Activated T-cell treated with anti-CD3 and anti-CD28 coated beads, Interleukin-2, amount 50 U/mL, for 72 hours (primary cell): ENCODE measurements around the gene BFSP2. TPM values are rescaled to one million over a fixed set of nuclear protein-coding genes. Genes with fewer than 3 reads are reported as not detected.

Experiments
- ATAC-seq, 2 donors: fragments of 150-1000 bp; cut with Tn5 transposase; replicated peaks in 1 of 2; 2 replicates each; pipeline ENCODE4 v1.10.0; 2021; ENCODE audit warnings: moderate library complexity in 2 of 2, mild to moderate bottlenecking in 1 of 2
- DNase-seq, 2 donors: peaks; one replicate each; pipeline ENCODE4 v3.0.0; 2021 to 2022; ENCODE audit warnings: mixed read lengths in 1 of 2
- H3K27ac Mint-ChIP-seq: one replicate; pipeline ENCODE4 v1.8.0; 2022; ENCODE audit warnings: mild to moderate bottlenecking, moderate library complexity, mixed read lengths
- H3K27me3 Mint-ChIP-seq: one replicate; pipeline ENCODE4 v1.8.0; 2022; ENCODE audit warnings: low read depth, mixed read lengths
- H3K36me3 Mint-ChIP-seq, 2 donors: one replicate each; pipeline ENCODE4 v1.8.0; 2022; ENCODE audit warnings: mixed read lengths in 2 of 2, mild to moderate bottlenecking in 1 of 2; ENCODE audit not compliant: insufficient read depth in 2 of 2
- H3K4me1 Mint-ChIP-seq: one replicate; pipeline ENCODE4 v1.8.0; 2022; ENCODE audit warnings: low read depth, mixed read lengths
- H3K4me3 Mint-ChIP-seq, 2 donors: one replicate each; pipeline ENCODE4 v1.8.0; 2022; ENCODE audit warnings: mild to moderate bottlenecking in 2 of 2, mixed read lengths in 2 of 2, moderate library complexity in 2 of 2
- H3K9me3 Mint-ChIP-seq, 2 donors: one replicate each; pipeline ENCODE4 v1.8.0; 2022; ENCODE audit warnings: mixed read lengths in 2 of 2
- total RNA-seq, 2 donors: library from RNA; stranded (reverse); gene quantifications; one replicate each; pipeline ENCODE4 v1.2.3, GENCODE V29; 2022

Gene BFSP2
- total RNA-seq, 2 donors from 2014 or later: not detected

DNA sequence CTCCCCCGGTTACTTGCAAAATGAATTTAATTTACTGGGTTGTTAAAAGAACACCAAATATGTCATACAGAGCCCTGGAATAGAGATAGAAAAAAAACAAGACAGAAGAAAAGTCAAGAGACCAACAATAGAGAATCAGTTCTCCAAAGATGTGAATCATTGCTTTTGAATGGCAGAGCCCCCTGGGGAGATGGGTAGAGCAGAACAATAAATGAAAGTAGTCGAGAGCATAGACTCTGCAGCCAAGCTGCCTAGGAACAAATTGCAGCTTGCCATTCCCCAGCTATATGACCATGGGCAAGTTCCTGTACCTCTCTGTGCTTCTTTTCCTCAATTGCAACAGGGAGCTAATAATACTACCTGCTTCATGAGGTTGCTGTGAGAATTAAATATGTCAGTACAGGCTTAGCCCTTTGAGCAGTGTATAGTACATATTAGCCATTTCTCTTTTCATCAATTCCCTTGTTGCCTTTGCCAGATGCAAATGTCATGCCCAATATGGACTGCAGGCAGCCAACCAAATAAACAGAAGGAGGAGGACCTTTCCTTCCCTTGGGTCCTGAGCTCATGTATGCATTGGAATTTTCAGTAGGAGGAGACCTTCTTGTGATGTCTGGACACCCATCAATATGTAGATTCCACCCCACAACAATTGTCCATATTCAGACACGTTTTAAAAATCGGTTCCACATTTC, 25.0 kb upstream of the BFSP2 start:
- Mint-ChIP-seq H3K9me3 (no peaks in the 10 kb centered on the region), H3K4me1 (no peaks in the 10 kb centered on the region), H3K27ac (no peak overlapping the region), H3K36me3 (no peaks in the 10 kb centered on the region), H3K27me3 (no peaks in the 10 kb centered on the region), H3K4me3 (no peak overlapping the region)
- ATAC-seq (no peak), DNase-seq (no peak)

DNA sequence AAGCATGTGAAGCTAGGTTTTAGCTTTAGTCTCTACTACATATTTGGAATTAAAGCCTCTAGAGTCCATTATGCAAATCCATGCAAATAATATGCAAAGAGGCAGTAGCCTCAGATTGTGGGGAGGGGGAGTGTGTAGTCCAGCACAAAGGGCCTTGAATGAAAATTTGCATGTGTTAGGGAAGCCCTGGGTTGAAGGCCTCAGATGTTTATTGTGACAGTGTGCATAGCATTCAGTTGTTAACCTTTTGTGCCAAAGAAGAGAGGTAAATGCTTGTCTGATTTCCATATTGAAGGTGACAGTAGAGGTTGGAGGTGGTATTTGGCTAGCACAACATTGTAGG, 24.5 kb upstream of the BFSP2 start:
- Mint-ChIP-seq H3K4me3 (no peak overlapping the region), H3K27ac (no peak overlapping the region), H3K27me3 (no peaks in the 10 kb centered on the region), H3K36me3 (no peaks in the 10 kb centered on the region), H3K4me1 (no peaks in the 10 kb centered on the region), H3K9me3 (no peaks in the 10 kb centered on the region)
- ATAC-seq (no peak), DNase-seq (no peak)

DNA sequence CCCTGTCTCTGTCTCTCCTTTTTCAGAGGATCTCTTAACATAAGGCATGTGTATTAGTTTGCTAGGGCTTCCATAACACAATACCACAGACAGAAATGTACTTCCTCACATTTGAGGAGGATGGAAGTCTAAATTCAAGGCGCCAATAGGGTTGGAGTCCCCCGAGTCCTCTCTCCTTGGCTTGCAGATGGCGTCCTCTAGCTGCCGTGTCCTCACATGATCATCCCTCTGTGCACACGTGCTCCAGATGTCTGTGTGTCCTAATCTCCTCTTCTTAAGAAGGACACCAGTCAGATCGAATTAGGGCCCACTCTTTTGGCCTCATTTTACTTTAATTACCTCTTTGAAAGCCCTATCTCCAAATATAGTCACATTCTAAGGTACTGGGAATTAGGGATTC, 23.0 kb upstream of the BFSP2 start:
- Mint-ChIP-seq H3K27ac (no peak overlapping the region), H3K36me3 (no peaks in the 10 kb centered on the region), H3K27me3 (no peaks in the 10 kb centered on the region), H3K9me3 (no peaks in the 10 kb centered on the region), H3K4me3 (no peak overlapping the region), H3K4me1 (no peaks in the 10 kb centered on the region)
- ATAC-seq (no peak), DNase-seq (no peak)

DNA sequence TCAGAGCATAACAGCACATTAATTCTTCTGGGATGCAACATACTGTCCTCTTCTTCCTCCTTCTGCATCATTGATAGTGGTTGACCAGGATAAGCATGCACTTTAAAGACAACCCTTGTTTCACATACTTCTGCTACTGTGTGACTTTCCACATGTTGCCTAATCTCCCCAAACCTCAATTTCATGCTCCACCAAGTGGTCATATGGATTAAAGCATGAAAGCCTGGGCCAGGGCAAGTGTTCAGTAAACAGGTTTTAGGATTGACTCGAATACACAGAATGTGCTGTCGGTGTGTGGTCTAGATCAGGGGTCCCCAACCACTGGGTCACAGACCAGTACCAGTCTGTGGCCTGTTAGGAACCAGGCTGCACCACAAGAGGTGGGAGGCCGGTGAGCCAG, 22.5 kb upstream of the BFSP2 start:
- Mint-ChIP-seq H3K27ac (no peak overlapping the region), H3K4me3 (no peak overlapping the region), H3K36me3 (no peaks in the 10 kb centered on the region), H3K27me3 (no peaks in the 10 kb centered on the region), H3K9me3 (no peaks in the 10 kb centered on the region), H3K4me1 (no peaks in the 10 kb centered on the region)
- no peak for DNase-seq
- ATAC-seq: no peak

DNA sequence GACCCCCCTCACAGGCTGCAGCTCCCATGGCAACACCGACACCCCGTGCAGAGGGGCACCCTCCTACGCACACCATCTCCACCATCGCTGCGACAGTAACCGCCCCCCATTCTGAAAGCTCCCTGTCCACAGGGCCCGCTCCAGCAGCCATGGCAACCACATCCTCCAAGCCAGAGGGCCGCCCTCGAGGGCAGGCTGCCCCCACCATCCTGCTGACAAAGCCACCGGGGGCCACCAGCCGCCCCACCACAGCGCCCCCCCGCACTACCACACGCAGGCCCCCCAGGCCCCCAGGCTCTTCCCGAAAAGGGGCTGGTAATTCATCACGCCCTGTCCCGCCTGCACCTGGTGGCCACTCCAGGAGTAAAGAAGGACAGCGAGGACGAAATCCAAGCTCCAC, 19.9 kb upstream of the BFSP2 start:
- Mint-ChIP-seq H3K27ac (no peak overlapping the region), H3K4me3 (no peak overlapping the region), H3K4me1 (no peaks in the 10 kb centered on the region), H3K9me3 (no peaks in the 10 kb centered on the region), H3K27me3 (no peaks in the 10 kb centered on the region), H3K36me3 (no peaks in the 10 kb centered on the region)
- ATAC-seq: no peak
- no peak for DNase-seq

DNA sequence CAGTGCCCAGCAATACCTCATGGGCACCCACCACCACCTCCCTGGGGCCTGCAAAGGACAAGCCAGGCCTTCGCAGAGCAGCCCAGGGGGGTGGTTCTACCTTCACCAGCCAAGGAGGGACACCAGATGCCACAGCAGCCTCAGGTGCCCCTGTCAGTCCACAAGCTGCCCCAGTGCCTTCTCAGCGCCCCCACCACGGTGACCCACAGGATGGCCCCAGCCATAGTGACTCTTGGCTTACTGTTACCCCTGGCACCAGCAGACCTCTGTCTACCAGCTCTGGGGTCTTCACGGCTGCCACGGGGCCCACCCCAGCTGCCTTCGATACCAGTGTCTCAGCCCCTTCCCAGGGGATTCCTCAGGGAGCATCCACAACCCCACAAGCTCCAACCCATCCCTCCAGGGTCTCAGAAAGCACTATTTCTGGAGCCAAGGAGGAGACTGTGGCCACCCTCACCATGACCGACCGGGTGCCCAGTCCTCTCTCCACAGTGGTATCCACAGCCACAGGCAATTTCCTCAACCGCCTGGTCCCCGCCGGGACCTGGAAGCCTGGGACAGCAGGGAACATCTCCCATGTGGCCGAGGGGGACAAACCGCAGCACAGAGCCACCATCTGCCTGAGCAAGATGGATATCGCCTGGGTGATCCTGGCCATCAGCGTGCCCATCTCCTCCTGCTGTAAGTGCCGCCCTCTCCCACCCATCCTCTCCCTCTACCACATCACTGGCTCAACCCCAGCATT, 19.2 kb upstream of the BFSP2 start:
- H3K4me1 Mint-ChIP-seq: no peaks in the 10 kb centered on the region
- H3K4me3 Mint-ChIP-seq: no peak overlapping the region
- no peaks in the 10 kb centered on the region for H3K27me3 Mint-ChIP-seq
- no peaks in the 10 kb centered on the region for H3K36me3 Mint-ChIP-seq
- no peak for DNase-seq
- H3K27ac Mint-ChIP-seq: no peak overlapping the region
- H3K9me3 Mint-ChIP-seq: no peaks in the 10 kb centered on the region
- ATAC-seq: no peak

DNA sequence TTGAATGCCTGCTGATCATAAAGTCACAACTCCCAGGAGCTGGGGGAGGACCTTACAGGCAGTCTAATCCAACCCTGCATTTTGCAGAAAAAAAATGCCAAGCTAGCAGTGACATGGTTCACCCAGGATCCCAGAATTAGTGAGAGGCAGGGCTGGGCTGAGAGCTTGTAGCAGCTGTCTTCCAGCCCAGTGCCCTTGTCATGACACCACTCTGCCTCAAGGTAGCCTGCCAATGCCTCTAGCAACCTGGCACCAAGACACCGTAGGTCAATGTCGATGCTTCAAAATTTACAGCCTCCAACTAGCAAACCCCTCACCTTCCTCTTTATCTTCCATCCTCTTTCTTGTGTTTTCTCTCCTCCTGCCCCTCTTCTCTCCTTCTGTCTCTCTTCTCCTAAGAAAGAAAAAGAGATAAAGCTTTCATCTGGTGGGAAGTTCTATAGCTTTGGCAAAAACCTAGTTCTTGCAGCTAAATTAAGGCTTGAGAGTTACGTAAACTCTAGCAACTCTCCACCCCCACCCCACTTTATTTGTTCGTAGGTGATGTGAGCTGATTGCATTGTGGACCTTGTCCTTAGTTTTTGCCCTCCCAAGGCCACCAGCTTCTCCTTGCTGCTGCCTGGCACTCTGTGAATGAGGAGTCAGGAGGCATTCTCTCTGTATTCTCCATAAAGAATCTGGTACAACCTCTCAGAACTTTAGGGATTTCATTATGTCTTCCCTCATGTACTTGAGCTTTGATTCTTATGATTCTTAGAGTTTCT, 18.3 kb upstream of the BFSP2 start:
- Mint-ChIP-seq H3K36me3 (no peaks in the 10 kb centered on the region), H3K4me3 (no peak overlapping the region), H3K4me1 (no peaks in the 10 kb centered on the region), H3K9me3 (no peaks in the 10 kb centered on the region), H3K27me3 (no peaks in the 10 kb centered on the region), H3K27ac (no peak overlapping the region)
- ATAC-seq: no peak
- DNase-seq: no peak

DNA sequence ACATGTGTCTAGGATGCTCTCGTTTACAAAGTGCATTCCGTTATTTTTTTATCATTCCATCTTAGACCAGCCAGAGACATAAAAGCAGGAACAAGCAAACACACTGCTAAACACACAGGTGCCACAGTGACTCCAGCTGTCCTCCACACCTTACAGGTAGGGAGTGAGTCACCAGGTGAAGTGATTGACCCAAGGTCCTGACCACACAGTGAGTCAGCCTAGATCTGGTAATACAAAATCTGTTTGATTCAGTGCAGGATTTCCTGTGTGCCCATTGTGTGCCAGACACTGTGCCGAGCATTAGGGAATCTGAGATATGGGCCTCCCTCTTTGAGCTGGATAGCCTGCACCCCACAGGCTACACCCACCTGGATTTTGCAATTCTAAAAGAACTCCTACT, 16.7 kb upstream of the BFSP2 start:
- H3K9me3 Mint-ChIP-seq: no peaks in the 10 kb centered on the region
- H3K4me3 Mint-ChIP-seq: no peak overlapping the region
- H3K27me3 Mint-ChIP-seq: no peaks in the 10 kb centered on the region
- ATAC-seq (no peak), DNase-seq (no peak)
- no peaks in the 10 kb centered on the region for H3K4me1 Mint-ChIP-seq
- no peak overlapping the region for H3K27ac Mint-ChIP-seq
- no peaks in the 10 kb centered on the region for H3K36me3 Mint-ChIP-seq

DNA sequence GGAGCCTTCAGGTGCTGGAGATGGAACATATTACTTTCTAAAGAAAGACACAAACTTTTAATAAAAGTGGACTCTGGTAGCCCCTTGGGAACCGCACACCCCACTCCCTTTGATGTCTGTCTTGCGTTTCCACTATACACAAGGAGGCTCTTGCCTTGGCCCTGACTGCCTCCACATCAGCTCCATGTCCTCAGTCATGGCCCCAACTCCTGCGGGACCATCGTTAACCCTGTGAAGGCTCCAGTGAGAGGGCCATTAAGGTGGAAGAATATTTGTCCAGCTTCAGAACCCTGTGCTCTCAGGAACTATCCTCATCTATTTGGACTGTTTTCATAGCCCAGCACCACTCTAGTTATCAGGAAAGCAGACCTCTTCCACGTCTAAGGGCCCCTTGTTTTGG, 16.1 kb upstream of the BFSP2 start:
- DNase-seq: no peak
- Mint-ChIP-seq H3K4me3 (no peak overlapping the region), H3K27ac (no peak overlapping the region), H3K9me3 (no peaks in the 10 kb centered on the region), H3K36me3 (no peaks in the 10 kb centered on the region), H3K27me3 (no peaks in the 10 kb centered on the region), H3K4me1 (no peaks in the 10 kb centered on the region)
- no peak for ATAC-seq

DNA sequence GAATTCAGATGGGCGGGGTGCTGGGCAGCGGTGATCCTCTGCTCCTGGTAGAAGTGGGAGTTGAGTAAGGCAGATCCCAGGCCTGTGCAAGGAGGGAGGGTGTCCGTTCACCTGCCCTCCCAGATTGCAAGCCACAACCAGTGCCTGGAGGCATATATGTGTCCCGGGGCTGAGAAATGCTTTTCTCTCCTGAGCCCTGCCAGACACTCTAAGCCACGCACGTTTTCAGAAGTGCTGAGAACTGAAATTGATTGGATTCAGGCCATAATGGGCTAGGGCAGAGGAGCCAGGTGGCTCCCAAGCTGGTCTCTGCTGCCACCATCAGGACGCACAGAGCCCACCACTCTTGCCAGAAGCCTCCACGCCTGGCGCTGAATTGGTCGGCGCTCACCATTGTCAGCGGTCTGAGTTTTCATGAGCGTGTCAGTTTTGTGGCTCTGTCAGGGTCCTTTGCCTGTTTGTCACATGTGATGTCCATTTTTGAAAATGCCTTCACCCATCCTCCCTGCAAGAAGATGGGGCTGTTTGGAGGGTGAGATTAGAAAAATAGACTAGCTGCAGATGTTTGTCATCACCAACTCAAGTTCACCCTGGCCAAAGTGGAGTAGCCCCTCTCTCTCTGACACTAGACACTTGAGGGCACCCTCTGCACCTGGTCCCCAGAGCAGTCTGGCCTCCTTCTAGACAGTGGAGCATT, 15.4 kb upstream of the BFSP2 start:
- Mint-ChIP-seq H3K27ac (no peak overlapping the region), H3K4me3 (no peak overlapping the region), H3K36me3 (no peaks in the 10 kb centered on the region), H3K27me3 (no peaks in the 10 kb centered on the region), H3K4me1 (no peaks in the 10 kb centered on the region), H3K9me3 (no peaks in the 10 kb centered on the region)
- ATAC-seq (peak; percentile 70 to 72), DNase-seq (peak; percentile 35 to 50)

DNA sequence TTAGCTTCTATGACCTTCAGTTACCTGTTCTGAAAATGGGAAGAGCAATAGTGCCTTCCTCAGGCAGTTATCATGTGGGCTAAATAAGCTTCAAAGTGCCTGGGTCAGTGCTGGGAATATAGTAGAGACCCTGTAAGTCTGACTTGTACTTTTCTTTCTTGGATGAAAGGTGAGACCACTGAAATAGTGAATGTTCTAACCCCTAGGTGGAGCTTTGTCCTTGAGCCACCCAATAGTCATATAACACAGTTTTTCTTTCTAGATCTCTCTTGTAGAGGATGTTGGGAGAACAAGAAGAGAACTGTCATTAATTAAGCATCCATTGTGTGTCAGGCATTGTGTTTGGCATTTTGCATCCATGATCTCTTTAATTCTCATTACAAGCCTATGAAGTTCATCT, 13.0 kb upstream of the BFSP2 start:
- no peaks in the 10 kb centered on the region for H3K4me1 Mint-ChIP-seq
- no peak overlapping the region for H3K4me3 Mint-ChIP-seq
- DNase-seq (no peak), ATAC-seq (no peak)
- no peak overlapping the region for H3K27ac Mint-ChIP-seq
- H3K27me3 Mint-ChIP-seq: no peaks in the 10 kb centered on the region
- no peaks in the 10 kb centered on the region for H3K9me3 Mint-ChIP-seq
- H3K36me3 Mint-ChIP-seq: no peaks in the 10 kb centered on the region

DNA sequence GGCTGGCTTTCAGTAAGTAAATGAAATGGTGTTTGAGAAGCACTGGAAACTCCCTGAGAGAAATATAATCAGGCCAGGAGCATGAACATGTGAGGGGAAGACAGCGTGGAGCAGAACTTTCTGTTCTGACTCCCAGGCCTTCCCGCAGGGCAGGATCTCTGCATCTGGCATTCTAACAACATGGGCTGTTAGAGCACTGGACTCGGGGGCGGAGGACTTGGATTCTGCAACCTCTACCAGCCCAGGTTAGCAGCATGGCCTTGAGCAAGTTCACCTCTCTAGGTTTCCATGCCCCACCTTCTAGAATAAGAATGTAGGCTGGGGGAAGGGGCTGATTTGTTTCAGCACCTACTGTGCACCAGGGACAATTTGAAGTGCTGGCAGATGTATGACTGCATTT, 12.5 kb upstream of the BFSP2 start:
- Mint-ChIP-seq H3K27ac (no peak overlapping the region), H3K9me3 (no peaks in the 10 kb centered on the region), H3K27me3 (no peaks in the 10 kb centered on the region), H3K4me3 (no peak overlapping the region), H3K4me1 (no peaks in the 10 kb centered on the region), H3K36me3 (no peaks in the 10 kb centered on the region)
- ATAC-seq: no peak
- DNase-seq: no peak

DNA sequence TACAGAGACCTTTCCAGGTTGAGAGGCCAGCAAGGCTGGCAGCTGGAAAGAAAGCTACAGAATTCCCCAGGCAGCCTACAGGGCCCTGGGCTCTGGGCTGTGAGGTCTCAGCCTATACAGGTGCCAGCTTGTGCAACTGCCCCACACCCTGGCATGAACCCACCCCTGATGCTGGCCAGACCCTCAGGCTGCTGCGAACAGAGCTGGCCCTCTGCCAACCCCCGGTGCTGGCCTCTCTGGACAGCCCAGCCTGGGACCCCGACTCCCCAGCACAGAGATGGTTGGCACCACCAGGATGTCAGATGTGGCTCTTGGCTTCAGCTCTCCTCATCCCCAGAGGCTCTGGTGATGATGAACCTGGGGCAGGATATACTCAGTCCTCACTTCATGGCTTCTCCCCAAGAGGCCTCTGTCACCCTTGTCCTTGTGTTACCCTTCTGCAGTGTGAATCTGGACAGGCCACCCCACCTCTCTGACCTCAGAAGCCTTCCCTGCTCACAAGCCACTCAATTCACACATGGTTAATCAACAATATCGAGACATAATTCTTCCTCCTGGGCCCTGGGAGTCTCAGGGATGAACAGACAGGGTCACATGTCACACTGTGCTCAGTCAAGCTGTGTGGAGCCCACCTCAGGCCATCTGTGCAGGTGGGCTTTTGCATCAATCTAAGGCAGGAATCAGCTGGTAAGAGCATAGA, 11.0 kb upstream of the BFSP2 start:
- peaks cover 9% of the 10 kb centered on the region for H3K4me1 Mint-ChIP-seq
- DNase-seq (no peak), ATAC-seq (no peak)
- no peak overlapping the region for H3K27ac Mint-ChIP-seq
- H3K27me3 Mint-ChIP-seq: no peaks in the 10 kb centered on the region
- H3K4me3 Mint-ChIP-seq: no peak overlapping the region
- no peaks in the 10 kb centered on the region for H3K9me3 Mint-ChIP-seq
- no peaks in the 10 kb centered on the region for H3K36me3 Mint-ChIP-seq
